ENCODE results near the gene PI4KB.
"Not testable (repeated sequence)": the region's sequence is repeated elsewhere in the genome, so short reads cannot be mapped to it uniquely, and the experiment has no call there.

Gene PI4KB

GRCh38 chr1:151327223-151327902 lies at the start of gene PI4KB:
TSS of gene PI4KB (minus strand) at chr1:151327416. CDS start at chr1:151316481, 10,935 bp downstream.
- peak; percentile 98 for DNase-seq

DNA sequence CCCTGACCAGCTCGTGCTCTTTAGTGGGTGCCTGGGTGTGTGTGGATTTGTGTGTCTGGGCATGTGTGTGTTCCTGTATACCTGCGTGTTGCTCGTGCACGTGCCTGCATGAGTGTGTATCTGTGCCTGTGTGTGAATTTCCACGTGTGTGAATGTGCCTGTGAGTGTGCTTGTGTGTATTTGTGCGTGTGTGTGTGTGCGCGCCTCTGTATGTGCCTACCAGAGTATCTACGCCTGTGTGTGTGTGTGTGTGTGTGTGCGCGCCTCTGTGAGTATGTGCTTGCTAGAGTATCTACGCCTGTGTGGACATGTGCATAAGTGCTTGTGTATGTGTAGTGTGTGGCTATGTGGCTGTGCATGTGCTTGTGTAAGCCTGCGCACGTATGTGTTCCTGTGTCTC lies 46.0 kb upstream of the PI4KB start:
- DNase-seq, result no peak

DNA sequence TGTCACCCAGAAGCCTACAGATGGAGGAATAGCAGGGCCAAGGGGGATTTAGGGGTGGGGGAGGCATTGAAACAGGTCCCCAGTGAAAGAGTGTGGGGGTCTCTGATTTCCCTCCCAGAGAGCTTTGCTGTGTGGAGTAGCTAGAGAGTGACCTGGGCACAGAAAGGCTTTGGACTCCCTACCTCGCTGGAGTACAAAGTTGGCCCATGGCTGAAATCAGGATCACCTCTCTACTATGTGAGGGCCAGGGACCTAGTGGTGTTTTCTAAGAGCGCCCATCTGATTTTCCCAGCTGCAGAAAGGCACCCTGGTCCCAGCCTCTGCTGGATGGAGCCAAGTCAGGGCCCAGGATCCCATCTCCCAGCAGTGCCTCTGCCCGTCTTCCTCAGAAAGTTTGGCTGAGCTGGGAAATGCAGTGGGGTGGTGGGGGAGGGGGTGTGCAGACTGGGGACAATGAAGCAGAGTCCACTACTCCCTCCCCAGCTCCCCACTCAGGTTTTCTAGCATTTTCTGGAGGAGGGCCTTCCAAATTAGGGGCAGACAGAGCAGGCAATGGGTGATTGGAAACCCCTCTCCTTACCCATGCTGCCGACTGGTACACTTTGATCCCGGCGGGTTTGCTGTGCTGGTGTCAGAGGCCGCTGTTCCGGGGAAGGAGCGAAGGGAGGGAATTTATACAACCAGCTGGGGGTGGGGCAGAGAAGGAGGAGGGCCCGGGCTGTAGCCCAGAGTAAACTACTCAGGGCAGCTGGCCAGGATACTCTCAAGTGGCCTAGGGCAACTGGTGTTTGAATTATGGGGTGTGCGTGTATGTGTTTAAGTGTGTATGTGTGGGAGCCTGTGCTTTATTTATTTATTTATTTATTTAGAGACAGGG lies 45.1 kb upstream of the PI4KB start, which contains the start of gene SELENBP1:
Gene SELENBP1 (minus strand): TSS at position 648 of the 877 bp plus-strand sequence. CDS start 64 bp downstream, at position 584.
- peak; percentile 82 for DNase-seq

DNA sequence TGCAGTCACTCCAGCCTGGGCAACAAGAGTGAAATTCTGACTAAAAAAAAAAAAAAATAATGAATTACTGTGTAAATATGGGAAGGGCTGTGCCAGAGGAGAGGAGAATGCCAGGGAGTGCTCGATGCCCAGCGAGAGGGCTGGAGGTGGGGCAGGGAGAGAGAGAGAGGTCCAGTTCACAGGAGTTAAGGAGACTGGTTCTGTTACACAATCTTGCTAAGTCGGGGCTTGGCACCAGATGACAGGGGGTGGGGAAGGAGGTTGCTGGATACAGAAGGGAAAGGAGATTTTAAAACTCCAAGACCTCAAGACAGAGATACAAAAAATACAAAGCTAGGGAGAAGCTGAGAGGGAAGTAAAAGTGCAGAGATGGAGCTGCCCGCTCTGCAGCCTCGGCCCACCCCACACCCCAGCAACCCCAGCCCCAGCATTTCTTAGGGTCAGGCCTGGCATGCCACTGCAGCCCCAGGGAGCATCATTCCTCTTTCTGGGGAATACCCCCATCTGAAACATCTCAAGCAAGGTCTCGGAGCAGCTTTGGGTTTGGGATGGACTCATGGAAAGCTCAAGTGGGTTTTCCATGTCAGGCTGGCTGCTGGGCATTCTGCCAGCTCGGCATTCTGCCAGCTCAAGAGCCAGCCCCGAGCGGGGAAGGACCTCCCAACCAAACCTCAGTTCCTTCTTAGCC lies 44.3 kb upstream of the PI4KB start:
- DNase-seq, result peak; percentile 70

DNA sequence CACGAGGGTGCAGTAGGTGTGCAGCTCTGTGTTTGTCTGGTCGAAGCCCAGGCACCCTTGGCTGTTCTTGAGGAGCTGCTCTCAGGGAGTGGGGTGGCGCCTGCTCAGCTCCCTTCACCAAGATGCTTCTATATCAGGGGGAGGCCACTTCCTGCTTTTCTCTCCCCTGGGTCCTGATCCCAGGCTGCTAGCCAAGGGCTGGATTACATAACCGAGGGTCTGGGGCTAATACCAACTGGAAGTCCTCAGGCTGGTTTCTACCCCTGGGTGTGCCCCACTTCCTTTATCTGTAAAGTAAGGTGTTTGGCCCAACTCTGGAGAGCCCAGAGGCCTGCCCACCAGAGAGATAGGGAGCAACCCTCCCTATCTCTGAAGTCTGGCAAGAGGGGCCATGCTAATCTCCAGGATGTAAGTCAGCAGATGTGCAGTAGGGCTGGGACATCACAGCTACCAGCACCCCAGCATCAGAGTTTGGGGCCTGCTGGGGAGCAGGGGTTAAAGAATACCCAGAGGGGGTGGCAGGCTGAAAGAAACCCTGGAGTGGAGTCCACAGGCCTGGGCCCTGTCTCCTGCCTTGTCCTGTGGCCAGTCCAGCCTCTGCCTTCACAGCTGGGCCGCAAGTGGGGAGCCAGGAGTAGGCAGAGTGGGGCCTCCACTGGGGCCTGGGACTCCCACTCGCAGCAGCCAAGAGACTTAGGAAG lies 43.1 kb upstream of the PI4KB start:
- no peak for DNase-seq

GRCh38 chr1:151369621-151370048 lies 42.4 kb upstream of the PI4KB start:
- no peak for DNase-seq

DNA sequence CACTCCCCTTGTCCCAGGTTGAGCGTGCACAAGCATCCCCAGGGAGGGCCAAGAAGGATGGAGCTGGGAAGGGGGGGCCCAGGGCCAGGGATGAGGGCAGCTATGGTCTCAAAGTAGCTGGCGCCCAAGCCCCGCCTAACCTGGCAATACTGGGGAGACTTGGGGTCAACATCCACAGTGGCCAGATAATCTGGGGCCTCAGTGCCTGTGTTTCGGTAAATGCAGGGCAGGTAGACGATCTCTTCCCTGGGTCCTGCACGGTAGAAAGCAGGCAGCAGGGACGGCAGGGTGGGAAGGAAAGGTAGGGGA lies 42.0 kb upstream of the PI4KB start:
- no peak for DNase-seq

DNA sequence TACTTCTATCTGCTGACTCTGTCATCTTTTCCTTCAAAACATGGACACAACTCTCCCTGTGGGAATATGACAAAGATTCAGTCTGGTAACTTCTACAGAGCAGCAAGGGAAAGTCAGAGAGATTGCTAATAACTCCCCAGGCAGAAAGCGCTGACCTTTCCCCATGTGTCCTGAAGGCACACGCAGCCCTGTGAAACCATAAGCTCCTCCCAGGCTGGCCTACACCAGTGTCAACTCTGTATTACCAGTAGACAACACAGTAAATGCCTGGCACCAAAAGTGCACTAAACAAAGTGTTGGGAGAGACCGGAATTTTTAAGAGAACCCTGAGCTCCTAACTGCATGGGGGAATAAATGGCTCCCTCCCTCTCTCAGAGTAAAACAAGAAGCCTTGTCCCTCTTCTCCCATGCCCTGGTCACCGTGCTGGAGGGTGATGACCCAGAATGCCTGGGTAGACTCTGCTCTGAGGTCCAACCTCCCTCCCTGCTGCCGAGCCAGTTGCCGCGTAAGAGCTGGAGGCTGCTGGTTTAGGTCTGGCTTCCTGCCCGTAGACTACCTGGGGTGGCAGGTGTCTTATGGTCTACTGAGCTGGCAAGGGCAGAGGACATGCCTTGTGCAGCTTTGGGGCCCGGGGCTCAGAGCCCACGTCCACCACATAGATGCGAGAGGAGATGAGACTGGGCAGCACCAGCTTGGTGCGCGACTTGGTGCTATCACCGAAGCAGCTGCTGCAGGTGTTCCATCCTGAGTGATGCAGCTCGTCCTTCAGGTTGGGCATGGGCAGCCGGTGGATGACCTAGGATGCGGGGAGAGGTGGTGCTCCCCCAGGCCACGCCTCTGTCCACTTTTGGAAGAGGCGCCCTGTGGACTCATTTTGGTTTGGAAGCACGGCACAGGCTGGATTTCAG lies 41.4 kb upstream of the PI4KB start:
- peak; percentile 70 for DNase-seq

DNA sequence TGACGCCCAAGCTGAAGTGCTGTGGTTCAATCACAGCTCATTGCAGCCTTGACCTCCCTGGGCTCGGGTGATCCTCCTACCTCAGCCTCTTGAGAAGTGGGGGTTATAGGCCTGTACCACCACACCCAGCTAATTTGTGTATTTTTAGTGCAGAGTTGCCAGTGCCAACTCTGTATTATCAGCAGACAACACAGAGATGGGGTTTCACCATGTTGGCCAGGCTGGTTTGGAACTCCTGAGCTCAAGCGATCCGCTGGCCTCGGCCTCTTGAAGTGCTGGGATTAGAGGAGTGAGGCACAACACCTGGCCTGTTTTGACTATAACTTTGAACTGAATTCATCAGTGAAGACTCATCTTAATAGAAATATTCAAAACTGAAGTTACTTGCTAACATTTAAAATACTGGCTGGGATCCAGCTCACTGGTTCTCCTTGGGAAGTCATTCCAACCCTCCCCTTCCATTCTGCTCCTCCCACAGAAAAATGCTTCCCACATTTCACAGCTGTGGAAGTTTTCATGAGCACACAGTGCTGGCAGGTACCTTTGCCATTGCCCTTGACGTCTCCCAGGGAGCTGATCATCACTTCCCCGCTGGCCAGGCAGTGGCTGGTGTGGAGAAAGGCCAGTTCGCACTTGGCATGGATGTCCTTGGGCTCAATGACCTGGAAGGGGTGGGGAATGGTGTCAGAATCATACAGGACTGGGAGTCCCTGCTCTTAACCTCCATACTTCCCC lies 40.6 kb upstream of the PI4KB start:
- DNase-seq, result no peak

DNA sequence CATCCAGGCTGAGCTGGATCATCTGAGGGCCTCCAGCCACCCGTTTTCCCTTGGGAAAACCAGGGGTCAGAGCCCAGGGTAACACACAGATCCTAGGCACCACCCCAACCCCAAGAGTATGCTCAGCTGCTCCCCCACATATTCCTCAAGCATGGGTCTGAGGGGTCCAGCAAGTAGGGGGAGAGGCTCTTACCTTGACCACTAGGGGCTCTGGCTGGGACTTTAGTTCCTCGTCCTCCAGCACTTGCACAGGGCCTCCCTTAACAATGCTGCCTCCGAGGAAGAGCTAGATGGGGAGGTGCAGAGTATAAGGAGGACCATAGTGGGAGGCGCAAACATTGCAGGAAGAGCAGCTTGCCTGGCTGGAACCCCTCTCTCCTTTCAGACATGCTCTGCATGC lies 37.8 kb upstream of the PI4KB start:
- DNase-seq, result no peak

GRCh38 chr1:151362308-151363155 lies 35.3 kb upstream of the PI4KB start:
- DNase-seq, result no peak

DNA sequence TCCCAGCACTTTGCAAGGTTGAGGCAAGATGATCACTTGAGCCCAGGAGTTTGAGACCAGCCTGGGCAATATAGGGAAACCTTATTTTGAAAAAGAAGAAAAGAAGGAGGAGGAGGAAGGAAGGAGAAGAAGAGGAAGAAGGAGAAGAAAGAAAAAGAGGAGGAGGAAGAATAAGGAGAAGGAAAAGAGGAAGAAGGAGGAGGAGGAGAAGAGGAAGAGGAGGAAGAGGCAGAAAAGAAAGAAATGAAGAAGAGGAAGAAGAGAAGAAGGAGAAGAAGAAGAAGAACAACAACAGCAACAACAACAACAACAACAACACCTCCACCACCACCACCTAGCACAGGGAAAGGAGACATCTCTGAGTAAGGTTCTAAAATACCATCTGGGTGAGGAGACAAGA lies 34.7 kb upstream of the PI4KB start:
- DNase-seq, result no peak

- no peak for DNase-seq
Measured at GRCh38 chr1:151356696-151357095, 29.5 kb upstream of the PI4KB start.

DNA sequence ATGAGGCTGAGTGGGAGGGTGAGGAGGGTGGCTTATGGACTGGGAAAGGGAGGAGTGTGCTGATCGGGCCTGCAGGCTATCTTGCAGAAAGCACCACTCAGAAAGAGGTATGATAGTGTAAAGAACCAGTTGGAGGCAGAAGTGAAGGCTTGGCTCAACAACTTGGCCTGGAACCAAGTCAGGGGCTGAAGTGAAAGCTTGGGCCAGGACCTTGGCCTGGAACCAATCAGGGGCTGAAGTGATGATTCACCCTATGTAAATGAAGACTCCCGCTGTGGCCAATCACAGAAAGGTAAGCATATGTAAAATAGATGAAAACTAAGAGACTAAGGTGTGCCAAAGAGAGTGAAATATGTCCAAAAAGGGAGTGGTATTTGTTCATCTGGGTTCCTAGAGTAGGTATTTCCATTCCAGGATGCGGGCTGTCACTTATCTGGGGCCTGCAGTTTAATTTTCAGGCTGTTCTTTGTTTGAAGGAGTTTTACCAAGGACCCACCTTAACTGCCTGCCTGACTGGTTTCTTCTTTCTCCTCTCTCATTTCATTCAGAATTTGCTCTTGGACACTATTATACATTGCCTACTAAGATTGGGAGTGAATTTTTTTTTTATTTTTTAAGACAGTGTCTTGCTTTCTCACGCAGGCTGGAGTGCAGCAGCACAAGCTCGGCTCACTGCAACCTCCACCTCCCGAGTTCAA lies 25.0 kb upstream of the PI4KB start:
- DNase-seq, result no peak

- not testable (repeated sequence) for DNase-seq
Measured at GRCh38 chr1:151350323-151350722, 23.1 kb upstream of the PI4KB start.

GRCh38 chr1:151347523-151348246 lies 20.5 kb upstream of the PI4KB start:
- no peak for DNase-seq

GRCh38 chr1:151346769-151347522 lies 19.7 kb upstream of the PI4KB start, which contains the start of gene RFX5:
TSS of gene RFX5 (minus strand) at chr1:151347252. CDS start at chr1:151346320, 932 bp downstream.
- DNase-seq, result peak; percentile 93

Measured in COR-L47 (cell line).